ENCODE measurements around the gene RAP1GAP2. TPM values are rescaled to one million over a fixed set of nuclear protein-coding genes. Genes with fewer than 3 reads are reported as not detected.
"Not testable (repeated sequence)": the region's sequence is repeated elsewhere in the genome, so short reads cannot be mapped to it uniquely, and the experiment has no call there.

Gene RAP1GAP2
- polyA plus RNA-seq, 1 experiment: 4.8 TPM

DNA sequence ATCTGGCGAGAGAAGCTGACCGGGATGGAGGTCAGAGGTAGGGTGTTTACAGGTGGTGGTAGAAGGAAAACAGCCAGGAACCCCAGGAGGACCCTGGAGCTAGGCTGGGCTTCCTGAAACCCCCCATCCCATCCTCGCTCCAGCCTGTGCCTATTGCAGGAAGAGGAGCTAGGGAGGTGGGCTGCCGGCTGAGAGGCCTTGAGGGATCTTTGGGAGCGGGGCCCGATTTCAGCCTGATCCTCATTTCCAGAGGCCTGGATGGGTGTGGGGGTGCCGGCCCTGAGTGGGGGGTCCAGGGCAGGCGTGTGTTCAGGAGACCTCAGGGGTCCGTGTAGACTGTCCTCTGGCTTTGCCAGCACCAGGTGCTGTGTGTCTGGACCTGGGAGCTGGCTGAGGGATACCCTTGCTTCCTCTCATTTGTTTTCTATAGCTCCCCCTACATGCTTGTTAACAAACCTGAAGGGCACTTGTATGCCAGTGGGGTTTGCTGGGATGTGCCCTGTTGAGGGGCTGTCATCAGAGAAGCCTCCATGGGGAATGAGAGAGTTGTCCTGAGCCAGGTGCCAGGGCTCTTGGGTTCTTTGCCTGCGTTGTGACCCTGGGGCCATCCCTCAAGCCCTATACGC is 18.9 kb upstream of the RAP1GAP2 start:
- DNase-seq (ENCODE audit: low read depth): no peak
- ChIA-PET CTCF (interaction anchor here (0.6 to 1.3 kb wide), 2 partner anchors 9 to 64 kb away, joined by 5 to 6 read pairs; no protein-coding TSS in a partner anchor), POLR2A (no interaction called here)
- peaks cover 26% of the 10 kb centered on the region for H3K27me3 ChIP-seq (ENCODE audit: control insufficient read depth, insufficient read depth, low read length)
- no peaks in the 10 kb centered on the region for H3K36me3 ChIP-seq (ENCODE audit: control insufficient read depth, insufficient read depth, low read length)
- TF ChIP-seq, protein P1, sequence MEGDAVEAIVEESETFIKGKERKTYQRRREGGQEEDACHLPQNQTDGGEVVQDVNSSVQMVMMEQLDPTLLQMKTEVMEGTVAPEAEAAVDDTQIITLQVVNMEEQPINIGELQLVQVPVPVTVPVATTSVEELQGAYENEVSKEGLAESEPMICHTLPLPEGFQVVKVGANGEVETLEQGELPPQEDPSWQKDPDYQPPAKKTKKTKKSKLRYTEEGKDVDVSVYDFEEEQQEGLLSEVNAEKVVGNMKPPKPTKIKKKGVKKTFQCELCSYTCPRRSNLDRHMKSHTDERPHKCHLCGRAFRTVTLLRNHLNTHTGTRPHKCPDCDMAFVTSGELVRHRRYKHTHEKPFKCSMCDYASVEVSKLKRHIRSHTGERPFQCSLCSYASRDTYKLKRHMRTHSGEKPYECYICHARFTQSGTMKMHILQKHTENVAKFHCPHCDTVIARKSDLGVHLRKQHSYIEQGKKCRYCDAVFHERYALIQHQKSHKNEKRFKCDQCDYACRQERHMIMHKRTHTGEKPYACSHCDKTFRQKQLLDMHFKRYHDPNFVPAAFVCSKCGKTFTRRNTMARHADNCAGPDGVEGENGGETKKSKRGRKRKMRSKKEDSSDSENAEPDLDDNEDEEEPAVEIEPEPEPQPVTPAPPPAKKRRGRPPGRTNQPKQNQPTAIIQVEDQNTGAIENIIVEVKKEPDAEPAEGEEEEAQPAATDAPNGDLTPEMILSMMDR (IDR thresholded peaks at IDR 0.05; ENCODE audit: insufficient read depth, low read depth, low read length): no peak
- H3K4me3 ChIP-seq (ENCODE audit: low read depth, low read length): no peak overlapping the region

DNA sequence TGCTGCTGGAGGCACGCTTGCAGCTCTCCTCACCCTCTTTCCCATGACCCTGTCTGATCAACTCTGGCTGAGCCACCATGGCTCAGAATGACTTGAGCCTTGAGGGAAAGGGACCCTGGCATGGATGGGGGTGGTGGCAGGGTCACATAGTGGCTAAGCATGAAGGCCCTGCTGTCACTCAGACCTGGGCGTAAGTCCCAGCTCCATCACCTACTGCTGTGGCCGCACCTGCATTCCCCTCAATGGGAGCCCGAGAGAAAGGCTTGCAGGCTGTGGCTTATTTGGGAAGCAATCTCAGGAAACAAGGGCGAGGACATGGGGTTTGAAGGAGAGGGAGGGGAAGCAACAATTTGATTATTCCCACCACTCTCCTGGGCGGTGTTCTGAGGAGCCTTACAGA is 17.7 kb upstream of the RAP1GAP2 start:
- POLR2A ChIA-PET: no interaction called here
- DNase-seq (ENCODE audit: low read depth): no peak
- CTCF ChIA-PET: no interaction called here
- H3K4me3 ChIP-seq (ENCODE audit: low read depth, low read length): no peak overlapping the region
- peaks cover 23% of the 10 kb centered on the region for H3K27me3 ChIP-seq (ENCODE audit: control insufficient read depth, insufficient read depth, low read length)
- TF ChIP-seq, protein P1 (IDR thresholded peaks at IDR 0.05; ENCODE audit: insufficient read depth, low read depth, low read length): no peak
- H3K36me3 ChIP-seq (ENCODE audit: control insufficient read depth, insufficient read depth, low read length): no peaks in the 10 kb centered on the region

DNA sequence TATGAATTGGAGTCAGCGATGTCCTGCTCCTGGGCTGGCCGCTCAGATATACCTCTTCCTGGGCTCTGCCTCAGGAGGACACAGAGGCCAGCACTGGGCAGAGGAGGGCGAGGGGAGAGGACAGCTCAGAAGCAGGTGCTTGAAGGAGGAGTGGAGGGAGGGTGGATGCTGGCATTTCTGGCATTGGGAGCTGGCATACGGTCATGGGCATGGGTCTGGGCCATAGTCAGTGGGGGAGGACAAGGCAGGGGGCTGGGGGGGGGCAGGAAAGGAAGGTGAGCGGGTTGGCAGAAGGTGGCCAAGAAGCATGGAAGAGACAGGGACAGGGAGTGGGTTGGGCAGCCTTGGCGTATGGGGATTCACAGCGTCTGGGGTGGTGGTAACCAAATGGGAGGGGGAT is 16.7 kb upstream of the RAP1GAP2 start:
- Histone ChIP-seq H3K4me3 (ENCODE audit: low read depth, low read length) (no peak overlapping the region), H3K27me3 (ENCODE audit: control insufficient read depth, insufficient read depth, low read length) (peaks cover 23% of the 10 kb centered on the region), H3K36me3 (ENCODE audit: control insufficient read depth, insufficient read depth, low read length) (no peaks in the 10 kb centered on the region)
- CTCF ChIA-PET: no interaction called here
- POLR2A ChIA-PET: no interaction called here
- DNase-seq (ENCODE audit: low read depth): no peak
- TF ChIP-seq, protein P1 (IDR thresholded peaks at IDR 0.05; ENCODE audit: insufficient read depth, low read depth, low read length): no peak

DNA sequence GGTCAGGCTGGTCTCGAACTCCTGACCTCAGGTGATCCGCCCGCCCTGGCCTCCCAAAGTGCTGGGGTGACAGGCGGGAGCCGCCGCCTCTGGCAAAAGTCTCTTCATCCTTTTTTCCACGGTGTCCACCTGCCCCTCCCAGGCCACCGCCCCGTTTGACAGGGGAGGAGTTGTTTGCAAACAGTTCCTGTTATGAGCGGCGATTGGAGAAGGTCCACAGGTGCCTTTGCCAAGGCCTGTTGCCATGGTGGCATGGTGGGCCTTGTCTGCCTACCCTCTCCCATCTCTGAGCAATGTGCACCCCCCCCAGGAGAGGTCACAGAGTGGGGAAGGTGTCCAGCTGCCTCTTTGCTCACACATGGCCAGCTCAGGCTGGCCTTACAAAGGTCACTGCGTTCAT is 16.0 kb upstream of the RAP1GAP2 start:
- DNase-seq (ENCODE audit: low read depth): no peak
- CTCF ChIA-PET: no interaction called here
- Histone ChIP-seq H3K4me3 (ENCODE audit: low read depth, low read length) (no peak overlapping the region), H3K27me3 (ENCODE audit: control insufficient read depth, insufficient read depth, low read length) (peaks cover 22% of the 10 kb centered on the region), H3K36me3 (ENCODE audit: control insufficient read depth, insufficient read depth, low read length) (no peaks in the 10 kb centered on the region)
- POLR2A ChIA-PET: no interaction called here
- TF ChIP-seq, protein P1 (IDR thresholded peaks at IDR 0.05; ENCODE audit: insufficient read depth, low read depth, low read length): no peak

DNA sequence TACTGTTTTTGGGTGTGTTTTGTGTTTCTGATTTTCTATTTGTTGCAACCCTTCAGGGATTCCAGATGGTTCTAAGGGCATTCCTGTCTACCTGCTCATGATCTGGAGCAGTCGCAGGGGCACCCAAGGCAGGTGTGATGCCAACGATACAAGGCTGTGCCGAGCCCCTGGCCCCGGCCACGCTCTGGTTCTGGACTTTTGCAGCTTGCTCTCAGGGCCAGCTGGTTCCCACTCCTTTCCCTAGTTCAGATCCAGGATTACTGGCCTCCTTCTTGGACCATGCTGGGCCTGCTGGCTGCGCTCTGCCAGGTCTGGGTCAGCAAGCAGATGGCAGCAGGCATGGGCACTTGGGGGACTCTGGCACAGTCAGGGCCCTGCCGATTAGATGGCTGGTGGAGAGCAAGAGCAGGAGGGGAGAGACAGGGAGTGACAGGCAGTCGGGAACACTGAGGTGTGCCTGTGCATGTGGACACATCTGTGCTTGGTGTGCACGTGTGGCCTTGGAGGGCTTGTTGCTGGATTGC is 15.2 kb upstream of the RAP1GAP2 start:
- Histone ChIP-seq H3K4me3 (ENCODE audit: low read depth, low read length) (no peak overlapping the region), H3K36me3 (ENCODE audit: control insufficient read depth, insufficient read depth, low read length) (no peaks in the 10 kb centered on the region), H3K27me3 (ENCODE audit: control insufficient read depth, insufficient read depth, low read length) (peaks cover 18% of the 10 kb centered on the region)
- no peak for DNase-seq (ENCODE audit: low read depth)
- CTCF ChIA-PET: no interaction called here
- POLR2A ChIA-PET: no interaction called here
- TF ChIP-seq, protein P1 (IDR thresholded peaks at IDR 0.05; ENCODE audit: insufficient read depth, low read depth, low read length): no peak

DNA sequence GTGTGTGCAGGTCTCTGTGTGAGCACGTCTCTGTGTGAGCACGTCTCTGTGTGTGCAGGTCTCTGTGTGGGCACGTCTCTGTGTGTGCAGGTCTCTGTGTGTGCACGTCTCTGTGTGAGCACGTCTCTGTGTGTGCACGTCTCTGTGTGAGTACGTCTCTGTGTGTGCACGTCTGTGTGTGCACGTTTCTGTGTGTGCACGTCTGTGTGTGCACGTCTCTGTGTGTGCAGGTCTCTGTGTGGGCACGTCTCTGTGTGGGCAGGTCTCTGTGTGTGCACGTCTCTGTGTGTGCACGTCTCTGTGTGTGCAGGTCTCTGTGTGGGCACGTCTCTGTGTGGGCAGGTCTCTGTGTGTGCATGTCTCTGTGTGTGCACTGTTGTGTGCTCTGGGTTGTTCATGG is 14.6 kb upstream of the RAP1GAP2 start:
- peaks cover 16% of the 10 kb centered on the region for H3K27me3 ChIP-seq (ENCODE audit: control insufficient read depth, insufficient read depth, low read length)
- CTCF ChIA-PET: not testable (repeated sequence)

More for the DNA sequence above, 14.6 kb upstream of the RAP1GAP2 start:
- H3K4me3 ChIP-seq (ENCODE audit: low read depth, low read length); POLR2A ChIA-PET; DNase-seq (ENCODE audit: low read depth); H3K36me3 ChIP-seq (ENCODE audit: control insufficient read depth, insufficient read depth, low read length): not testable (repeated sequence)
